HG02938 (cell line): ENCODE data around the gene MADCAM1.

ENCODE experiments used
- ATAC-seq: cut with Tn5 transposase; IDR thresholded peaks from one replicate; pipeline ENCODE4 v1.9.1; 2021; ENCODE audit warnings: mild to moderate bottlenecking, moderate library complexity; ENCODE audit not compliant: unreplicated experiment

The MADCAM1 gene

GRCh38 chr19:547836-548720 lies 51.8 kb downstream of the MADCAM1 start:
- no peak for ATAC-seq

GRCh38 chr19:548886-549830 lies 52.9 kb downstream of the MADCAM1 start:
- no peak for ATAC-seq

GRCh38 chr19:554817-555216 lies 58.5 kb downstream of the MADCAM1 start:
- ATAC-seq, result no peak
